ENCODE measurements around the gene RETREG2. TPM values are rescaled to one million over a fixed set of nuclear protein-coding genes. Genes with fewer than 3 reads are reported as not detected.
A peak's percentile ranks its signal among the peaks of the same experiment; 100 is the strongest.

The RETREG2 gene
- total RNA-seq, 1 donor from 2014 or later = 32.9 TPM

DNA sequence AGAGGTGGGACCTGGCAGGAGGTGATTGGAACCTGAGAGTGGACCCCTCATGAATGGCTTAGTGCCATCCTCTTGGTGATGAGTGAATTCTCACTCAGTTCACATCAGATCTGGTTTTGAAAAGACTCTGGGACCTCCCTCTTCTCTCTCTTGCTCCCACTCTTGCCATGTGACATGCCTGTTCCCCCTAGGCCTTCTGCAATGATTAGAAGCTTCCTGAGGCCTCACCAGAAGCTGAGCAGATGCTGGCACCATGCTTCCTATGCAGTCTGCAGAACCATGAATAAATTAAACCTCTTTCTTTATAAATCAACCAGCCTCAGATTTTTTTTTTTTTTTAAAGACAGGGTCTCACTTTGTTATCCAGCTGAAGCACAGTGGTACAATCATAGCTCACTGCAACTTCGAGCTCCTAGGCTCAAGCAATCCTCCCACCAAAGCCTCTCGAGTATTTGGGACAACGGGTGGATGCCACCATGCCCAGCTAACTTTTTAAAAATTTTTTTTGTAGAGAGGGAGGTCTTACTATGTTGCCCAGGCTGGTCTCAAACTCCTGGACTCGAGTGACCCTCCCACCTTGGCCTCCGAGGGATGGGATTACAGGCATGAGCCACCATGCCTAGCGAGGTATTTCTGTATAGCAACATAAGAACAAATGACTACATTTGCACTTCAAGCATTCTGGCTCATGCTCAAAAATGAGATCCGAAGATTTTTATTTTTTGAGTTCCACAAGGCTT lies 26.5 kb downstream of the RETREG2 start:
- Mint-ChIP-seq H3K9me3 (peaks cover 12% of the 10 kb centered on the region), H3K36me3 (peaks cover 2% of the 10 kb centered on the region), H3K27ac (no peak overlapping the region), H3K4me1 (peaks cover 28% of the 10 kb centered on the region), H3K27me3 (ENCODE audit: insufficient read depth, low read depth) (peaks cover 2% of the 10 kb centered on the region), H3K4me3 (peak overlapping the region; percentile 95)
- H3K27me3 ChIP-seq = no peaks in the 10 kb centered on the region
- TF ChIP-seq CTCF (IDR thresholded peaks at IDR 0.05) (no peak), EZH2phosphoT487 (IDR thresholded peaks at IDR 0.05) (no peak)
- H3K4me2 ChIP-seq = no peak overlapping the region
- H2AFZ ChIP-seq (replicated peaks) = no peak overlapping the region
- H3K36me3 ChIP-seq = no peaks in the 10 kb centered on the region
- H3K27ac ChIP-seq = no peak overlapping the region
- no peaks in the 10 kb centered on the region for H3K79me2 ChIP-seq (ENCODE audit: low read depth)
- H4K20me1 ChIP-seq (ENCODE audit: low read depth) = no peaks in the 10 kb centered on the region
- H3K4me3 ChIP-seq = no peak overlapping the region
- no peak overlapping the region for H3K9ac ChIP-seq
- peaks cover 7% of the 10 kb centered on the region for H3K4me1 ChIP-seq
- H3K9me3 ChIP-seq (ENCODE audit: low read depth) = no peaks in the 10 kb centered on the region
- DNase-seq (ENCODE audit: low spot score) = no peak
- H3F3A ChIP-seq (ENCODE audit: low read depth) = peaks cover 26% of the 10 kb centered on the region

DNA sequence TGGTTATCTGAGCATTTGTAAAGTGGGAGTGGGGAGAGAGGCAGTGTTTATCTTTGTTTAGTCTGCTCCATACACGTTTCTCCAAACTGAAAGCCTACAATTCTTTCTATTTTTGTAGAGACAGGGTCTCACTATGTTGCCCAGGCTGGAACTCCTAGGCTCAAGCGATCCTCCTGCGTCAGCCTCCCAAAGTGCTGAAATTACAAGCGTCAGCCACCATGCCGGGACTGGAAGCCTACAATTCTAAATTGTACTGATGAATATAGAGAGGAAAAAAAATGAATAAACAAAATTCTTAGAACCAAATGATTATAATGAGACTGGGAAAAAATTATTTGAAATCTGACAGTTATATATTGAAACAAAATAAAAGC lies 27.1 kb downstream of the RETREG2 start:
- Histone ChIP-seq H2AFZ (replicated peaks) (no peak overlapping the region), H3K79me2 (ENCODE audit: low read depth) (no peaks in the 10 kb centered on the region), H3F3A (ENCODE audit: low read depth) (peaks cover 26% of the 10 kb centered on the region), H4K20me1 (ENCODE audit: low read depth) (no peaks in the 10 kb centered on the region), H3K9ac (no peak overlapping the region), H3K4me1 (peaks cover 7% of the 10 kb centered on the region), H3K27ac (no peak overlapping the region), H3K36me3 (no peaks in the 10 kb centered on the region), H3K9me3 (ENCODE audit: low read depth) (no peaks in the 10 kb centered on the region), H3K4me3 (no peak overlapping the region), H3K4me2 (no peak overlapping the region), H3K27me3 (no peaks in the 10 kb centered on the region)
- peak overlapping the region; percentile 95 for H3K4me3 Mint-ChIP-seq
- peaks cover 12% of the 10 kb centered on the region for H3K9me3 Mint-ChIP-seq
- TF ChIP-seq EZH2 (IDR thresholded peaks at IDR 0.05) (no peak), CTCF (IDR thresholded peaks at IDR 0.05) (no peak), EZH2phosphoT487 (IDR thresholded peaks at IDR 0.05) (no peak)
- peaks cover 2% of the 10 kb centered on the region for H3K27me3 Mint-ChIP-seq (ENCODE audit: insufficient read depth, low read depth)
- peaks cover 27% of the 10 kb centered on the region for H3K4me1 Mint-ChIP-seq
- peaks cover 2% of the 10 kb centered on the region for H3K36me3 Mint-ChIP-seq
- DNase-seq (ENCODE audit: low spot score) = no peak
- no peak overlapping the region for H3K27ac Mint-ChIP-seq

GRCh38 chr2:219205981-219206327 lies 27.9 kb downstream of the RETREG2 start:
- Histone ChIP-seq H3K9me3 (ENCODE audit: low read depth) (no peaks in the 10 kb centered on the region), H3K27ac (no peak overlapping the region), H3K36me3 (no peaks in the 10 kb centered on the region), H3K9ac (no peak overlapping the region), H3K27me3 (no peaks in the 10 kb centered on the region), H2AFZ (replicated peaks) (peak overlapping the region; percentile 88), H4K20me1 (ENCODE audit: low read depth) (no peaks in the 10 kb centered on the region), H3F3A (ENCODE audit: low read depth) (peaks cover 26% of the 10 kb centered on the region), H3K79me2 (ENCODE audit: low read depth) (no peaks in the 10 kb centered on the region), H3K4me3 (peak overlapping the region; percentile 66), H3K4me1 (peaks cover 7% of the 10 kb centered on the region), H3K4me2 (peak overlapping the region; percentile 76)
- Mint-ChIP-seq H3K27ac (peak overlapping the region; percentile 94), H3K4me1 (peaks cover 20% of the 10 kb centered on the region), H3K36me3 (peaks cover 2% of the 10 kb centered on the region), H3K9me3 (peaks cover 6% of the 10 kb centered on the region), H3K27me3 (ENCODE audit: insufficient read depth, low read depth) (peaks cover 2% of the 10 kb centered on the region), H3K4me3 (peak overlapping the region; percentile 95)
- TF ChIP-seq EZH2 (IDR thresholded peaks at IDR 0.05) = no peak
- no peak for TF ChIP-seq EZH2phosphoT487 (IDR thresholded peaks at IDR 0.05)
- no peak for TF ChIP-seq CTCF (IDR thresholded peaks at IDR 0.05)
- no peak for DNase-seq (ENCODE audit: low spot score)

Measured in neural progenitor cell (in vitro differentiated cells).